WTC11 (cell line): ENCODE data around the gene UBE2H. TPM values are rescaled to one million over a fixed set of nuclear protein-coding genes. Genes with fewer than 3 reads are reported as not detected.

Experiments
- ATAC-seq: fragments of 200-7000 bp; cut with Tn5 transposase; 2 replicates; pipeline ENCODE4 v1.10.0; 2021; ENCODE audit warnings: mild to moderate bottlenecking, moderate library complexity
- CTCF ChIA-PET: fragments of 300-600 bp; sonication (Branson Sonifier 250); formaldehyde crosslinking; loops from one replicate; lab custom pipeline; 2021; ENCODE audit warnings: antibody characterized with exemption; lab: Charles Lee
- POLR2A ChIA-PET: fragments of 350-600 bp; sonication (Branson Sonifier 250); formaldehyde crosslinking; loops from one replicate; lab custom pipeline; 2021; ENCODE audit warnings: antibody characterized with exemption; lab: Charles Lee
- DNase-seq: peaks from one replicate; pipeline ENCODE4 v3.0.0; 2021; ENCODE audit warnings: low spot score
- H3K27ac Mint-ChIP-seq: 2 replicates; pipeline ENCODE4 v1.8.0; 2021; ENCODE audit warnings: mixed read lengths
- H3K27me3 Mint-ChIP-seq: 2 replicates; pipeline ENCODE4 v1.8.0; 2021; ENCODE audit warnings: low read depth, mild to moderate bottlenecking, moderate library complexity, mixed read lengths
- H3K36me3 Mint-ChIP-seq: 2 replicates; pipeline ENCODE4 v1.8.0; 2021; ENCODE audit warnings: mixed read lengths
- H3K4me1 Mint-ChIP-seq: 2 replicates; pipeline ENCODE4 v1.8.0; 2022; ENCODE audit warnings: mixed read lengths
- H3K4me3 Mint-ChIP-seq: 2 replicates; pipeline ENCODE4 v1.8.0; 2021; ENCODE audit warnings: mild to moderate bottlenecking, moderate library complexity, mixed read lengths
- H3K9me3 Mint-ChIP-seq: 2 replicates; pipeline ENCODE4 v1.8.0; 2021; ENCODE audit warnings: mixed read lengths
- ELF4 ChIP-seq: sonication (generic); formaldehyde crosslinking; IDR thresholded peaks from 2 replicates; pipeline ENCODE4 v1.8.1; 2022; ENCODE audit warnings: low read depth, mild to moderate bottlenecking, moderate library complexity, missing genetic modification reagents
- ETV6 ChIP-seq: sonication (generic); formaldehyde crosslinking; IDR thresholded peaks from 2 replicates; pipeline ENCODE4 v1.8.1; 2022; ENCODE audit warnings: mild to moderate bottlenecking, missing genetic modification reagents
- MXD4 ChIP-seq: fragments of 250-450 bp; sonication (Bioruptor Pico); IDR thresholded peaks from 2 replicates; pipeline ENCODE4 v1.8.0; 2021; ENCODE audit warnings: mild to moderate bottlenecking, moderate library complexity, borderline replicate concordance
- NR1H2 ChIP-seq: sonication (generic); formaldehyde crosslinking; IDR thresholded peaks from 2 replicates; pipeline ENCODE4 v1.9.0; 2021; ENCODE audit warnings: mild to moderate bottlenecking, moderate library complexity, missing genetic modification reagents
- PRRX2 ChIP-seq: fragments of 250-450 bp; sonication (Bioruptor Pico); IDR thresholded peaks from 2 replicates; pipeline ENCODE4 v1.8.0; 2021; ENCODE audit warnings: mild to moderate bottlenecking
- SMAD4 ChIP-seq: sonication (generic); formaldehyde crosslinking; IDR thresholded peaks from 2 replicates; pipeline ENCODE4 v1.8.0; 2022; ENCODE audit warnings: mild to moderate bottlenecking, missing genetic modification reagents
- SOX15 ChIP-seq: fragments of 250-450 bp; sonication (Bioruptor Pico); IDR thresholded peaks from 2 replicates; pipeline ENCODE4 v1.9.0; 2021; ENCODE audit warnings: mild to moderate bottlenecking
- ZNF121 ChIP-seq: sonication (generic); formaldehyde crosslinking; IDR thresholded peaks from 2 replicates; pipeline ENCODE4 v1.8.0; 2023; ENCODE audit warnings: missing genetic modification reagents
- ZNF416 ChIP-seq: fragments of 250-450 bp; sonication (Bioruptor Pico); IDR thresholded peaks from 2 replicates; pipeline ENCODE4 v1.9.0; 2021; ENCODE audit warnings: mild to moderate bottlenecking, inconsistent platforms
- ZNF671 ChIP-seq: fragments of 250-450 bp; sonication (Bioruptor Pico); IDR thresholded peaks from 2 replicates; pipeline ENCODE4 v1.8.0; 2021; ENCODE audit warnings: mild to moderate bottlenecking
- total RNA-seq: library from RNA; stranded (reverse); gene quantifications from 3 replicates; pipeline ENCODE4 v1.2.3, GENCODE V29; 2021
- TF ChIP-seq, protein P1 (sequence below): sonication (generic); formaldehyde crosslinking; IDR thresholded peaks from 2 replicates; pipeline ENCODE4 v1.8.1; 2023; ENCODE audit warnings: mild to moderate bottlenecking, missing genetic modification reagents, borderline replicate concordance
- TF ChIP-seq, protein P2 (sequence below): sonication (generic); formaldehyde crosslinking; IDR thresholded peaks from 2 replicates; pipeline ENCODE4 v1.8.0; 2022; ENCODE audit warnings: mild to moderate bottlenecking, missing genetic modification reagents
- TF ChIP-seq, protein P3 (sequence below): sonication (generic); formaldehyde crosslinking; IDR thresholded peaks from 2 replicates; pipeline ENCODE4 v1.8.1; 2022; ENCODE audit warnings: missing genetic modification reagents, borderline replicate concordance
- TF ChIP-seq, protein P4 (sequence below): sonication (generic); formaldehyde crosslinking; IDR thresholded peaks from 2 replicates; pipeline ENCODE4 v1.8.1; 2023; ENCODE audit warnings: mild to moderate bottlenecking, moderate library complexity, missing genetic modification reagents
- TF ChIP-seq, protein P5 (sequence below): fragments of 200-600 bp; IDR thresholded peaks from 2 replicates; pipeline ENCODE4 v1.8.0; 2022; ENCODE audit warnings: antibody characterized with exemption
- TF ChIP-seq, protein P6 (sequence below): fragments of 250-450 bp; sonication (Bioruptor Pico); IDR thresholded peaks from 2 replicates; pipeline ENCODE4 v2.1.2; 2022; ENCODE audit warnings: mild to moderate bottlenecking, moderate library complexity
- TF ChIP-seq, protein P7 (sequence below): fragments of 250-450 bp; sonication (Bioruptor Pico); IDR thresholded peaks from 2 replicates; pipeline ENCODE4 v1.9.0; 2021; ENCODE audit warnings: mild to moderate bottlenecking, borderline replicate concordance

UBE2H gene
- total RNA-seq, 1 experiment from 2014 or later, result 55.0 TPM

DNA sequence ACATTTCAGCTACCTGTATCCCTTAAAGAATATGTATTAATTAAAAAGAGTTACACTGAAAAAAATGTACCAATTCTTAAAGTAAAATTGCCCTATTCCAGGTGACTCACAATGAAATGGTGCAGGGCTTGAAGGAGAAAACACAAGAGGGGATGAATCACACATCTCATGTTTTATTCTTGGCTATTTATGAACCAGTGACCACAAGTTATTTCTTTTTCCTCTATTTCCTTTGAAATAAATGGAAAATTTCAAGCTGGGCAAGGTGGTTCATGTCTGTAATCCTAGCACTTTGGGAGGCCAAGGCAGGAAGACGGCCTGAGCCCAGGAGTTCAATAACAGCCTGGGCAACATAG, 106.8 kb downstream of the UBE2H start:
- TF ChIP-seq, protein P1, sequence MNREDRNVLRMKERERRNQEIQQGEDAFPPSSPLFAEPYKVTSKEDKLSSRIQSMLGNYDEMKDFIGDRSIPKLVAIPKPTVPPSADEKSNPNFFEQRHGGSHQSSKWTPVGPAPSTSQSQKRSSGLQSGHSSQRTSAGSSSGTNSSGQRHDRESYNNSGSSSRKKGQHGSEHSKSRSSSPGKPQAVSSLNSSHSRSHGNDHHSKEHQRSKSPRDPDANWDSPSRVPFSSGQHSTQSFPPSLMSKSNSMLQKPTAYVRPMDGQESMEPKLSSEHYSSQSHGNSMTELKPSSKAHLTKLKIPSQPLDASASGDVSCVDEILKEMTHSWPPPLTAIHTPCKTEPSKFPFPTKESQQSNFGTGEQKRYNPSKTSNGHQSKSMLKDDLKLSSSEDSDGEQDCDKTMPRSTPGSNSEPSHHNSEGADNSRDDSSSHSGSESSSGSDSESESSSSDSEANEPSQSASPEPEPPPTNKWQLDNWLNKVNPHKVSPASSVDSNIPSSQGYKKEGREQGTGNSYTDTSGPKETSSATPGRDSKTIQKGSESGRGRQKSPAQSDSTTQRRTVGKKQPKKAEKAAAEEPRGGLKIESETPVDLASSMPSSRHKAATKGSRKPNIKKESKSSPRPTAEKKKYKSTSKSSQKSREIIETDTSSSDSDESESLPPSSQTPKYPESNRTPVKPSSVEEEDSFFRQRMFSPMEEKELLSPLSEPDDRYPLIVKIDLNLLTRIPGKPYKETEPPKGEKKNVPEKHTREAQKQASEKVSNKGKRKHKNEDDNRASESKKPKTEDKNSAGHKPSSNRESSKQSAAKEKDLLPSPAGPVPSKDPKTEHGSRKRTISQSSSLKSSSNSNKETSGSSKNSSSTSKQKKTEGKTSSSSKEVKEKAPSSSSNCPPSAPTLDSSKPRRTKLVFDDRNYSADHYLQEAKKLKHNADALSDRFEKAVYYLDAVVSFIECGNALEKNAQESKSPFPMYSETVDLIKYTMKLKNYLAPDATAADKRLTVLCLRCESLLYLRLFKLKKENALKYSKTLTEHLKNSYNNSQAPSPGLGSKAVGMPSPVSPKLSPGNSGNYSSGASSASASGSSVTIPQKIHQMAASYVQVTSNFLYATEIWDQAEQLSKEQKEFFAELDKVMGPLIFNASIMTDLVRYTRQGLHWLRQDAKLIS (CRISPR knock-in tag), result no peak
- no peak for TF ChIP-seq PRRX2 (CRISPR knock-in tag)
- TF ChIP-seq, protein P2, sequence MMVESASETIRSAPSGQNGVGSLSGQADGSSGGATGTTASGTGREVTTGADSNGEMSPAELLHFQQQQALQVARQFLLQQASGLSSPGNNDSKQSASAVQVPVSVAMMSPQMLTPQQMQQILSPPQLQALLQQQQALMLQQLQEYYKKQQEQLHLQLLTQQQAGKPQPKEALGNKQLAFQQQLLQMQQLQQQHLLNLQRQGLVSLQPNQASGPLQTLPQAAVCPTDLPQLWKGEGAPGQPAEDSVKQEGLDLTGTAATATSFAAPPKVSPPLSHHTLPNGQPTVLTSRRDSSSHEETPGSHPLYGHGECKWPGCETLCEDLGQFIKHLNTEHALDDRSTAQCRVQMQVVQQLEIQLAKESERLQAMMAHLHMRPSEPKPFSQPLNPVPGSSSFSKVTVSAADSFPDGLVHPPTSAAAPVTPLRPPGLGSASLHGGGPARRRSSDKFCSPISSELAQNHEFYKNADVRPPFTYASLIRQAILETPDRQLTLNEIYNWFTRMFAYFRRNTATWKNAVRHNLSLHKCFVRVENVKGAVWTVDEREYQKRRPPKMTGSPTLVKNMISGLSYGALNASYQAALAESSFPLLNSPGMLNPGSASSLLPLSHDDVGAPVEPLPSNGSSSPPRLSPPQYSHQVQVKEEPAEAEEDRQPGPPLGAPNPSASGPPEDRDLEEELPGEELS (CRISPR knock-in tag), result no peak
- no peak for TF ChIP-seq SOX15 (CRISPR knock-in tag)
- no peak for TF ChIP-seq ZNF121
- no peak for TF ChIP-seq ETV6 (CRISPR knock-in tag)
- TF ChIP-seq, protein P3, sequence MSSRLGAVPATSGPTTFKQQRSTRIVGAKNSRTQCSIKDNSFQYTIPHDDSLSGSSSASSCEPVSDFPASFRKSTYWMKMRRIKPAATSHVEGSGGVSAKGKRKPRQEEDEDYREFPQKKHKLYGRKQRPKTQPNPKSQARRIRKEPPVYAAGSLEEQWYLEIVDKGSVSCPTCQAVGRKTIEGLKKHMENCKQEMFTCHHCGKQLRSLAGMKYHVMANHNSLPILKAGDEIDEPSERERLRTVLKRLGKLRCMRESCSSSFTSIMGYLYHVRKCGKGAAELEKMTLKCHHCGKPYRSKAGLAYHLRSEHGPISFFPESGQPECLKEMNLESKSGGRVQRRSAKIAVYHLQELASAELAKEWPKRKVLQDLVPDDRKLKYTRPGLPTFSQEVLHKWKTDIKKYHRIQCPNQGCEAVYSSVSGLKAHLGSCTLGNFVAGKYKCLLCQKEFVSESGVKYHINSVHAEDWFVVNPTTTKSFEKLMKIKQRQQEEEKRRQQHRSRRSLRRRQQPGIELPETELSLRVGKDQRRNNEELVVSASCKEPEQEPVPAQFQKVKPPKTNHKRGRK (CRISPR knock-in tag), result no peak
- no peak for TF ChIP-seq MXD4 (CRISPR knock-in tag)
- TF ChIP-seq ZNF416 (CRISPR knock-in tag), result no peak
- TF ChIP-seq, protein P4, sequence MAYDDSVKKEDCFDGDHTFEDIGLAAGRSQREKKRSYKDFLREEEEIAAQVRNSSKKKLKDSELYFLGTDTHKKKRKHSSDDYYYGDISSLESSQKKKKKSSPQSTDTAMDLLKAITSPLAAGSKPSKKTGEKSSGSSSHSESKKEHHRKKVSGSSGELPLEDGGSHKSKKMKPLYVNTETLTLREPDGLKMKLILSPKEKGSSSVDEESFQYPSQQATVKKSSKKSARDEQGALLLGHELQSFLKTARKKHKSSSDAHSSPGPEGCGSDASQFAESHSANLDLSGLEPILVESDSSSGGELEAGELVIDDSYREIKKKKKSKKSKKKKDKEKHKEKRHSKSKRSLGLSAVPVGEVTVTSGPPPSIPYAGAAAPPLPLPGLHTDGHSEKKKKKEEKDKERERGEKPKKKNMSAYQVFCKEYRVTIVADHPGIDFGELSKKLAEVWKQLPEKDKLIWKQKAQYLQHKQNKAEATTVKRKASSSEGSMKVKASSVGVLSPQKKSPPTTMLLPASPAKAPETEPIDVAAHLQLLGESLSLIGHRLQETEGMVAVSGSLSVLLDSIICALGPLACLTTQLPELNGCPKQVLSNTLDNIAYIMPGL (CRISPR knock-in tag), result no peak
- TF ChIP-seq, protein P5, sequence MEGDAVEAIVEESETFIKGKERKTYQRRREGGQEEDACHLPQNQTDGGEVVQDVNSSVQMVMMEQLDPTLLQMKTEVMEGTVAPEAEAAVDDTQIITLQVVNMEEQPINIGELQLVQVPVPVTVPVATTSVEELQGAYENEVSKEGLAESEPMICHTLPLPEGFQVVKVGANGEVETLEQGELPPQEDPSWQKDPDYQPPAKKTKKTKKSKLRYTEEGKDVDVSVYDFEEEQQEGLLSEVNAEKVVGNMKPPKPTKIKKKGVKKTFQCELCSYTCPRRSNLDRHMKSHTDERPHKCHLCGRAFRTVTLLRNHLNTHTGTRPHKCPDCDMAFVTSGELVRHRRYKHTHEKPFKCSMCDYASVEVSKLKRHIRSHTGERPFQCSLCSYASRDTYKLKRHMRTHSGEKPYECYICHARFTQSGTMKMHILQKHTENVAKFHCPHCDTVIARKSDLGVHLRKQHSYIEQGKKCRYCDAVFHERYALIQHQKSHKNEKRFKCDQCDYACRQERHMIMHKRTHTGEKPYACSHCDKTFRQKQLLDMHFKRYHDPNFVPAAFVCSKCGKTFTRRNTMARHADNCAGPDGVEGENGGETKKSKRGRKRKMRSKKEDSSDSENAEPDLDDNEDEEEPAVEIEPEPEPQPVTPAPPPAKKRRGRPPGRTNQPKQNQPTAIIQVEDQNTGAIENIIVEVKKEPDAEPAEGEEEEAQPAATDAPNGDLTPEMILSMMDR, result no peak
- TF ChIP-seq, protein P6, sequence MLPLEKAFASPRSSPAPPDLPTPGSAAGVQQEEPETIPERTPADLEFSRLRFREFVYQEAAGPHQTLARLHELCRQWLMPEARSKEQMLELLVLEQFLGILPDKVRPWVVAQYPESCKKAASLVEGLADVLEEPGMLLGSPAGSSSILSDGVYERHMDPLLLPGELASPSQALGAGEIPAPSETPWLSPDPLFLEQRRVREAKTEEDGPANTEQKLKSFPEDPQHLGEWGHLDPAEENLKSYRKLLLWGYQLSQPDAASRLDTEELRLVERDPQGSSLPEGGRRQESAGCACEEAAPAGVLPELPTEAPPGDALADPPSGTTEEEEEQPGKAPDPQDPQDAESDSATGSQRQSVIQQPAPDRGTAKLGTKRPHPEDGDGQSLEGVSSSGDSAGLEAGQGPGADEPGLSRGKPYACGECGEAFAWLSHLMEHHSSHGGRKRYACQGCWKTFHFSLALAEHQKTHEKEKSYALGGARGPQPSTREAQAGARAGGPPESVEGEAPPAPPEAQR, result no peak
- TF ChIP-seq ELF4, result no peak
- TF ChIP-seq SMAD4 (CRISPR knock-in tag), result no peak
- no peak for TF ChIP-seq NR1H2 (CRISPR knock-in tag)
- TF ChIP-seq ZNF671 (CRISPR knock-in tag), result no peak
- TF ChIP-seq, protein P7, sequence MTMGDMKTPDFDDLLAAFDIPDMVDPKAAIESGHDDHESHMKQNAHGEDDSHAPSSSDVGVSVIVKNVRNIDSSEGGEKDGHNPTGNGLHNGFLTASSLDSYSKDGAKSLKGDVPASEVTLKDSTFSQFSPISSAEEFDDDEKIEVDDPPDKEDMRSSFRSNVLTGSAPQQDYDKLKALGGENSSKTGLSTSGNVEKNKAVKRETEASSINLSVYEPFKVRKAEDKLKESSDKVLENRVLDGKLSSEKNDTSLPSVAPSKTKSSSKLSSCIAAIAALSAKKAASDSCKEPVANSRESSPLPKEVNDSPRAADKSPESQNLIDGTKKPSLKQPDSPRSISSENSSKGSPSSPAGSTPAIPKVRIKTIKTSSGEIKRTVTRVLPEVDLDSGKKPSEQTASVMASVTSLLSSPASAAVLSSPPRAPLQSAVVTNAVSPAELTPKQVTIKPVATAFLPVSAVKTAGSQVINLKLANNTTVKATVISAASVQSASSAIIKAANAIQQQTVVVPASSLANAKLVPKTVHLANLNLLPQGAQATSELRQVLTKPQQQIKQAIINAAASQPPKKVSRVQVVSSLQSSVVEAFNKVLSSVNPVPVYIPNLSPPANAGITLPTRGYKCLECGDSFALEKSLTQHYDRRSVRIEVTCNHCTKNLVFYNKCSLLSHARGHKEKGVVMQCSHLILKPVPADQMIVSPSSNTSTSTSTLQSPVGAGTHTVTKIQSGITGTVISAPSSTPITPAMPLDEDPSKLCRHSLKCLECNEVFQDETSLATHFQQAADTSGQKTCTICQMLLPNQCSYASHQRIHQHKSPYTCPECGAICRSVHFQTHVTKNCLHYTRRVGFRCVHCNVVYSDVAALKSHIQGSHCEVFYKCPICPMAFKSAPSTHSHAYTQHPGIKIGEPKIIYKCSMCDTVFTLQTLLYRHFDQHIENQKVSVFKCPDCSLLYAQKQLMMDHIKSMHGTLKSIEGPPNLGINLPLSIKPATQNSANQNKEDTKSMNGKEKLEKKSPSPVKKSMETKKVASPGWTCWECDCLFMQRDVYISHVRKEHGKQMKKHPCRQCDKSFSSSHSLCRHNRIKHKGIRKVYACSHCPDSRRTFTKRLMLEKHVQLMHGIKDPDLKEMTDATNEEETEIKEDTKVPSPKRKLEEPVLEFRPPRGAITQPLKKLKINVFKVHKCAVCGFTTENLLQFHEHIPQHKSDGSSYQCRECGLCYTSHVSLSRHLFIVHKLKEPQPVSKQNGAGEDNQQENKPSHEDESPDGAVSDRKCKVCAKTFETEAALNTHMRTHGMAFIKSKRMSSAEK (CRISPR knock-in tag), result no peak
- ATAC-seq (no peak), DNase-seq (no peak)
- Mint-ChIP-seq H3K27ac (no peak overlapping the region), H3K27me3 (no peaks in the 10 kb centered on the region), H3K4me3 (no peak overlapping the region), H3K9me3 (no peaks in the 10 kb centered on the region), H3K4me1 (peaks cover 76% of the 10 kb centered on the region), H3K36me3 (no peaks in the 10 kb centered on the region)
- POLR2A ChIA-PET, result interaction anchor here (0.6 kb wide), 1 partner anchor 33 kb away, joined by 4 read pairs; no protein-coding TSS in a partner anchor
- CTCF ChIA-PET, result no interaction called here
